Mucosa of stomach (tissue), 1 donor: ENCODE data around the gene MEP1B.
"Not testable (repeated sequence)": the region's sequence is repeated elsewhere in the genome, so short reads cannot be mapped to it uniquely, and the experiment has no call there.

Experiments used
- H3K27me3 ChIP-seq: one replicate; pipeline ENCODE4 v1.7.0; 2013; ENCODE audit warnings: mild to moderate bottlenecking, low read length; ENCODE audit not compliant: control insufficient read depth, insufficient read depth
- H3K36me3 ChIP-seq: one replicate; pipeline ENCODE4 v1.7.0; 2013; ENCODE audit warnings: low read length; ENCODE audit not compliant: control insufficient read depth, insufficient read depth
- H3K4me1 ChIP-seq: one replicate; pipeline ENCODE4 v1.7.0; 2013; ENCODE audit warnings: mild to moderate bottlenecking, low read length; ENCODE audit not compliant: control insufficient read depth, insufficient read depth
- H3K4me3 ChIP-seq: one replicate; pipeline ENCODE4 v1.7.0; 2013; ENCODE audit warnings: low read length
- H3K9ac ChIP-seq: one replicate; pipeline ENCODE4 v1.7.0; 2013; ENCODE audit warnings: mild to moderate bottlenecking, low read length, moderate library complexity
- H3K9me3 ChIP-seq: one replicate; pipeline ENCODE4 v1.7.0; 2013; ENCODE audit warnings: mild to moderate bottlenecking, low read length, moderate library complexity; ENCODE audit not compliant: control insufficient read depth
- donor health status: Pancreatic carcinoma.

MEP1B gene

GRCh38 chr18:32219431-32220018 lies 29.7 kb downstream of the MEP1B start:
- H3K27me3 ChIP-seq, result no peaks in the 10 kb centered on the region
- no peak overlapping the region for H3K4me3 ChIP-seq
- H3K9me3 ChIP-seq, result no peaks in the 10 kb centered on the region
- H3K9ac ChIP-seq, result no peak overlapping the region
- no peaks in the 10 kb centered on the region for H3K4me1 ChIP-seq
- H3K36me3 ChIP-seq, result no peaks in the 10 kb centered on the region

GRCh38 chr18:32233348-32233747 lies 43.5 kb downstream of the MEP1B start:
- not testable (repeated sequence) for H3K36me3 ChIP-seq, H3K27me3 ChIP-seq, H3K4me1 ChIP-seq

GRCh38 chr18:32237049-32237448 lies 47.2 kb downstream of the MEP1B start:
- Histone ChIP-seq H3K9me3 (no peaks in the 10 kb centered on the region), H3K9ac (no peak overlapping the region), H3K4me1 (no peaks in the 10 kb centered on the region), H3K4me3 (no peak overlapping the region), H3K27me3 (no peaks in the 10 kb centered on the region), H3K36me3 (no peaks in the 10 kb centered on the region)

More at GRCh38 chr18:32233348-32233747, 43.5 kb downstream of the MEP1B start:
- not testable (repeated sequence) for H3K9ac ChIP-seq, H3K9me3 ChIP-seq, H3K4me3 ChIP-seq

GRCh38 chr18:32238635-32239268 lies 48.9 kb downstream of the MEP1B start:
- H3K27me3 ChIP-seq, result no peaks in the 10 kb centered on the region
- no peaks in the 10 kb centered on the region for H3K9me3 ChIP-seq
- H3K4me3 ChIP-seq, result no peak overlapping the region
- H3K36me3 ChIP-seq, result no peaks in the 10 kb centered on the region
- H3K4me1 ChIP-seq, result no peaks in the 10 kb centered on the region
- H3K9ac ChIP-seq, result no peak overlapping the region

GRCh38 chr18:32242395-32242794 lies 52.6 kb downstream of the MEP1B start:
- Histone ChIP-seq H3K4me1 (no peaks in the 10 kb centered on the region), H3K27me3 (no peaks in the 10 kb centered on the region), H3K4me3 (no peak overlapping the region), H3K36me3 (no peaks in the 10 kb centered on the region), H3K9ac (no peak overlapping the region), H3K9me3 (no peaks in the 10 kb centered on the region)

- H3K27me3 ChIP-seq, result no peaks in the 10 kb centered on the region
- no peak overlapping the region for H3K4me3 ChIP-seq
- no peaks in the 10 kb centered on the region for H3K9me3 ChIP-seq
- H3K9ac ChIP-seq, result no peak overlapping the region
- no peaks in the 10 kb centered on the region for H3K36me3 ChIP-seq
- no peaks in the 10 kb centered on the region for H3K4me1 ChIP-seq
Observed at GRCh38 chr18:32243358-32243757, 53.5 kb downstream of the MEP1B start.

- no peaks in the 10 kb centered on the region for H3K36me3 ChIP-seq
- H3K4me3 ChIP-seq, result no peak overlapping the region
- H3K9ac ChIP-seq, result no peak overlapping the region
- H3K27me3 ChIP-seq, result no peaks in the 10 kb centered on the region
- H3K9me3 ChIP-seq, result no peaks in the 10 kb centered on the region
- no peaks in the 10 kb centered on the region for H3K4me1 ChIP-seq
Observed at GRCh38 chr18:32244881-32245280, 55.0 kb downstream of the MEP1B start.

GRCh38 chr18:32249147-32249929 lies 59.5 kb downstream of the MEP1B start:
- Histone ChIP-seq H3K9me3 (no peaks in the 10 kb centered on the region), H3K4me1 (no peaks in the 10 kb centered on the region), H3K27me3 (no peaks in the 10 kb centered on the region), H3K4me3 (no peak overlapping the region), H3K36me3 (no peaks in the 10 kb centered on the region), H3K9ac (no peak overlapping the region)

GRCh38 chr18:32251466-32251865 lies 61.6 kb downstream of the MEP1B start:
- no peaks in the 10 kb centered on the region for H3K36me3 ChIP-seq
- no peaks in the 10 kb centered on the region for H3K9me3 ChIP-seq
- no peaks in the 10 kb centered on the region for H3K27me3 ChIP-seq

GRCh38 chr18:32252141-32252860 lies 62.5 kb downstream of the MEP1B start:
- no peak overlapping the region for H3K4me3 ChIP-seq
- no peaks in the 10 kb centered on the region for H3K36me3 ChIP-seq
- no peaks in the 10 kb centered on the region for H3K4me1 ChIP-seq
- H3K9me3 ChIP-seq, result no peaks in the 10 kb centered on the region
- no peaks in the 10 kb centered on the region for H3K27me3 ChIP-seq
- H3K9ac ChIP-seq, result no peak overlapping the region

More at GRCh38 chr18:32251466-32251865, 61.6 kb downstream of the MEP1B start:
- no peak overlapping the region for H3K9ac ChIP-seq
- H3K4me3 ChIP-seq, result no peak overlapping the region
- no peaks in the 10 kb centered on the region for H3K4me1 ChIP-seq

GRCh38 chr18:32255570-32255969 lies 65.7 kb downstream of the MEP1B start:
- no peak overlapping the region for H3K4me3 ChIP-seq
- H3K27me3 ChIP-seq, result no peaks in the 10 kb centered on the region

More at GRCh38 chr18:32255570-32255969, 65.7 kb downstream of the MEP1B start:
- Histone ChIP-seq H3K4me1 (peaks cover 9% of the 10 kb centered on the region), H3K36me3 (no peaks in the 10 kb centered on the region), H3K9me3 (no peaks in the 10 kb centered on the region), H3K9ac (no peak overlapping the region)
